Stomach smooth muscle (tissue), 2 donors: ENCODE data around the gene HMGXB3.

ENCODE experiments used
- H3K27ac ChIP-seq: one replicate; pipeline ENCODE4 v1.7.0; 2013; ENCODE audit warnings: mild to moderate bottlenecking, low read length, inconsistent platforms
- H3K27me3 ChIP-seq, 2 donors: one replicate each; pipeline ENCODE4 v1.7.0; 2013; ENCODE audit warnings: low read length in 2 of 2; ENCODE audit not compliant: insufficient read depth in 2 of 2, control insufficient read depth in 1 of 2
- H3K36me3 ChIP-seq, 2 donors: one replicate each; pipeline ENCODE4 v1.7.0; 2013; ENCODE audit warnings: low read length in 2 of 2; ENCODE audit not compliant: control insufficient read depth in 2 of 2, insufficient read depth in 2 of 2
- H3K4me1 ChIP-seq: one replicate; pipeline ENCODE4 v1.7.0; 2013; ENCODE audit warnings: low read length; ENCODE audit not compliant: control insufficient read depth, insufficient read depth
- H3K4me3 ChIP-seq, 2 donors: one replicate each; pipeline ENCODE4 v1.7.0; 2013; ENCODE audit warnings: low read length in 2 of 2
- H3K9ac ChIP-seq, 2 donors: one replicate each; pipeline ENCODE4 v1.7.0; 2013; ENCODE audit warnings: low read length in 2 of 2, mild to moderate bottlenecking in 1 of 2
- H3K9me3 ChIP-seq, 2 donors: one replicate each; pipeline ENCODE4 v1.7.0; 2013; ENCODE audit warnings: low read length in 2 of 2; ENCODE audit not compliant: control insufficient read depth in 2 of 2
- donor health status: healthy.
- donor health status: Pancreatic carcinoma.

The HMGXB3 gene

DNA sequence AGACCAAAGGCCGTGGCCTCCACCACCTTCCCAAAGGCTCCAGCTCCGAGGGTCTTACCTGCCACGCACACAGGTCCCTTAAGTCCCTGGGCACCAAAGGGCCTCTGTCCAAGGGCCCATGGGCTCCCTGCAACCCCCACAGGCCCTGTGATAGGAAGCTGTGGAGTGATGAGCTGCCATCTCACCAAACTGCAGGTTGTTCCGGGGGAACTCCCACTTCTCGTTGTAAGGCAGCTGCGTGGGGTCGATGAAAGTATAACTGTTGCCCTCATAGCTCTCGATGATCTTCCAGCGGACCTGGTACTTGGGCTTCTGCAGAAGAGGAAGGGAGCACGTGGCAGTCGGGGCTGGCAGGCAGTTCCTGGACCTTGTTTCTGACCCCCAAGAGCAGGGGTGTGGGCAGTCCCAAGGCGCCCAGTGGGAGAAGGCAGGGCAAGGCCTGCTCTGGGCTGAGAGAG, 61.0 kb downstream of the HMGXB3 start:
- Histone ChIP-seq H3K9ac (no peak overlapping the region), H3K27me3 (no peaks in the 10 kb centered on the region), H3K36me3 (no peaks in the 10 kb centered on the region), H3K9me3 (no peaks in the 10 kb centered on the region), H3K27ac (no peak overlapping the region), H3K4me1 (peaks cover 3% of the 10 kb centered on the region), H3K4me3 (no peak overlapping the region)

DNA sequence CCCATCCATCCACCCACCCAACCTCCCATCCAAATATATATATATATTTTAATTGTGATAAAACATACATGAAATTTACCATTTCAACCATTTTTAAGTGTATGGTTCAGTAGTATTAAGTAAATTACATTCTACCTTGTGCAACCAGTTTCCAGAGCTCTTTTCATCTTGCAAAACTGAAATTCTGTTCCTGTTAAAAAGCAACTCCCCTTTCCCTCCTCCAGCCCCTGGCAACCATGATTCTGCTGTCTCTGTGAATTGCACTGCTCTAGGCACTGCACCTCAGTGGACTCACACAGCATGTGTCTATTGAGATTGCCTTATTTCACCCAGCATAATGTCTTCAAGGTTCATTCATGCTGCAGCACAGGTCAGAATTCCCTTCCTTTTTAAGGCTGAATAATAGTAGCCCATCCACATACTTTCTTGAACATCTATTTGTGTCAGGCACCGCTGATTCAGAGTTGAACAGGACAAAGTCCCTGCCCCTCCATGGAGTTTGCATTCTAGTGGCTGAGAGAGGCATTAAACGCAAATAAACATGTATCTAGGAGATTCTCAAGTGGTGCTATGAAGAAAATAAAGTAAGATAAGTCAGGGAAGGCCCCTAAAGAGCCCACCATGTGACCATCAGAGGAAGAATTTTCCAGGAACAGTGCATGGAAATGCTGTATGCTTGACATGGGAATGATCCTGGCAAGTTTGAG, 61.8 kb downstream of the HMGXB3 start:
- Histone ChIP-seq H3K9ac (no peak overlapping the region), H3K9me3 (no peaks in the 10 kb centered on the region), H3K27ac (no peak overlapping the region), H3K4me1 (peaks cover 3% of the 10 kb centered on the region), H3K4me3 (no peak overlapping the region), H3K27me3 (no peaks in the 10 kb centered on the region), H3K36me3 (no peaks in the 10 kb centered on the region)

DNA sequence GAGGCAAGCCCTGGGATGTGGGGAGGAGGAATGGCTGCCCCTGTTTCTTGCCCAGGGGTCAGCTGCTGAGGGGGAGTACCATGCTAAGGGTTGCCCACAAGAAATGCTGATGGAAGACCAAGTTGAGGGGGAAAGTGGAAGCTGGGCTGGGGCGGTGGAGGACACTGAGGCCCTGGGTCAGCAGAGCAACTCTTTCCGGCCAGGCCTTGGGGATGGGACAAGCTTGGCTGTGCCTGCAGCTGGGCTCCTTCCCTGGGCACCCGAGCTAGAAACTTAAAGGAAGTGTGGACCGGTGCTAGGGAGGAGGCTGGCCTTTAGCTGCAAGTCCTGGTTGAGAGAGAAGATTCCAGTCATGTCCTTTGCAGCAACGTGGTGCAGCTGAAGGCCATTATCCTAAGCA, 63.1 kb downstream of the HMGXB3 start:
- H3K36me3 ChIP-seq: no peaks in the 10 kb centered on the region
- H3K9ac ChIP-seq: no peak overlapping the region
- H3K4me1 ChIP-seq: peaks cover 3% of the 10 kb centered on the region
- H3K27me3 ChIP-seq: peaks cover 0 to under 1% of the 10 kb centered on the region in 2 donors
- no peak overlapping the region for H3K4me3 ChIP-seq
- H3K27ac ChIP-seq: no peak overlapping the region
- no peaks in the 10 kb centered on the region for H3K9me3 ChIP-seq

DNA sequence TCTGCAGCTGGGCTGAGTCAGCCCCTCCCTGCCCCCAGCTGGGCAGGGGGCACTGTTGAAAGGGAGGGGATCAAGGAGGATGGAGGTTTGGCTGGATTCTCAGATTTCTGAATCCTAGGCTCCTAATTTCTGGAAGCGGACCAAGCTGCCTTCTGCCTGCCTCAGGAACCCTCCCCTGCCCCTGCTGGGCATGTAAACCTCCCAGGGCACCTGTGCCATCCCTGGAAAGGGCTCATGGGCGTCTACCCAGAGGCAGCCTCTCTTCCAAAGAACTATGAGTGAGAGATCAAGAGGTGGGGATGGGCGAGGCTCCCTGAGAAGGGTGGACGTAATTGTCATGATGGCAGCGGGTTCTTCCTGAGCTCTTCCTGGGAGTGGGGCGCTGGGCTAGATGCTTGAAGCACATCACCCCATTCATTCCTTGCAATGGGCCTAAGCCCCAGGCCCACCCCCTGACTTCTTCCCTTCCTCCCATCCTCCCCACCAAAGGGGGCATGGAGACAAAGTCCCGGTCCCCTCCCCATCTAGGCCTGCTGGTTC, 64.2 kb downstream of the HMGXB3 start:
- Histone ChIP-seq H3K9ac (no peak overlapping the region), H3K4me1 (peaks cover 3% of the 10 kb centered on the region), H3K9me3 (no peaks in the 10 kb centered on the region), H3K27ac (no peak overlapping the region), H3K4me3 (no peak overlapping the region), H3K27me3 (peaks cover 0 to 2% of the 10 kb centered on the region in 2 donors), H3K36me3 (no peaks in the 10 kb centered on the region)

DNA sequence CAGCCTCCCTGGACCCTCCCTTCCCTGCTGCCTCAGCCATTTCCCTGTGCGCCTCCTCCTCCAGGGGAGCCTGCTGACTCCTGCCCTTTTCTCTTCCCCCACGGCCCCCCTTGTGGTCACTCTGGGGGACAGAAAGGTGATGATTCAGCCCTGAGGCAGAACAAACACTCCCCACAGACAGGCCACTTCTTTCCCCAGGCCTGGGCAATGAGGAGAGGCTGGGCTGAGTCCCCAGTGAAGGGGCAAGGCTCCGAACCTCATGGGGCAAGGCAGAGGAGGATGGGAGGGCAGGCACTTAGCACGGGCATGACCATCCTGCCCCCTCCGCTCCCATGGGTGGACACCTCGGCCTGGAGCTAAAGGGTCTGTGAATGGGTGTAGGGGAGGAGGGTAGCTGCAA, 64.8 kb downstream of the HMGXB3 start:
- Histone ChIP-seq H3K27me3 (peaks cover 0 to 2% of the 10 kb centered on the region in 2 donors), H3K9ac (no peak overlapping the region), H3K9me3 (no peaks in the 10 kb centered on the region), H3K36me3 (no peaks in the 10 kb centered on the region), H3K4me3 (no peak overlapping the region), H3K4me1 (peaks cover 3% of the 10 kb centered on the region), H3K27ac (no peak overlapping the region)

DNA sequence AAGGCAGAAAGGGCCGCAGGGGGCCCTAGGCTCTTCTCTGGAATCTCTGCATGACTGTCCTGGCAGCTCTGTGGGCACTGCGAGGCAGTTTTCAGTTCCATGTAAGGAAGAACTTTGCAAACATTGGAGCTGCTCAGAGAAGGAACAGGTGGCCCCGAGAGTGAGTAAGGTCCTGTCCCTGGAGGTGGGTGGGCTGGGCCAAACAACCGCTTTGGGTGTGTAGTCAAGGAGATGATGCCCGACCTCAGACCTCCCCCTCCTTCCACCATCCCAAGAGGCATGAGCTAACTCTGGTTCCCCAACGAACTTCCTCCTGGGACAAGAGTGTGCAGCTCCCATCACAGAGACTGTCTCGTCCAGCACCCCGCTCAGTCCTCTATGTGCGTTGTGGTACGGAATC, 65.3 kb downstream of the HMGXB3 start:
- Histone ChIP-seq H3K9ac (no peak overlapping the region), H3K27me3 (peaks cover 0 to 2% of the 10 kb centered on the region in 2 donors), H3K27ac (no peak overlapping the region), H3K36me3 (no peaks in the 10 kb centered on the region), H3K9me3 (no peaks in the 10 kb centered on the region), H3K4me1 (peaks cover 3% of the 10 kb centered on the region), H3K4me3 (no peak overlapping the region)

DNA sequence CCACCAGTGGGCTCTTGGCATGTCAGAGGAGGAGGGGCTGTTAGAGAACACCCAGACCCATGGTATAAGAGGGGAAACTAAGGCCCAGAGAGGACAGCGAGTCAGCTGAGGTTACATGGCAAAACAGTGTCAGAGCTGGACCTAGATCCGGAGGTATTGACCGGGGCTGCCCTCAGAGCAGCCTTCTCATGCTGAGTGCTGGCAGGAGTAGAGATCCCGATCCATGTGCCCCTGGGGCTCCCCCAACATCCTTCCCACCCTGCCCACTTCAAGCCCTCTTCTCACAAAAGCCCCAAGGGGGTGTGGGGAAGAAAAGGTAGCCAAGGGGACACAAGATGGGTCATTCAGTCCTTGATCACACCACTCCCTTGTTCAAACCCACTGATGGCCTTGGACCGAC, 65.9 kb downstream of the HMGXB3 start:
- Histone ChIP-seq H3K4me3 (no peak overlapping the region), H3K4me1 (peaks cover 3% of the 10 kb centered on the region), H3K27ac (no peak overlapping the region), H3K27me3 (peaks cover 0 to 2% of the 10 kb centered on the region in 2 donors), H3K9me3 (no peaks in the 10 kb centered on the region), H3K9ac (no peak overlapping the region), H3K36me3 (no peaks in the 10 kb centered on the region)

DNA sequence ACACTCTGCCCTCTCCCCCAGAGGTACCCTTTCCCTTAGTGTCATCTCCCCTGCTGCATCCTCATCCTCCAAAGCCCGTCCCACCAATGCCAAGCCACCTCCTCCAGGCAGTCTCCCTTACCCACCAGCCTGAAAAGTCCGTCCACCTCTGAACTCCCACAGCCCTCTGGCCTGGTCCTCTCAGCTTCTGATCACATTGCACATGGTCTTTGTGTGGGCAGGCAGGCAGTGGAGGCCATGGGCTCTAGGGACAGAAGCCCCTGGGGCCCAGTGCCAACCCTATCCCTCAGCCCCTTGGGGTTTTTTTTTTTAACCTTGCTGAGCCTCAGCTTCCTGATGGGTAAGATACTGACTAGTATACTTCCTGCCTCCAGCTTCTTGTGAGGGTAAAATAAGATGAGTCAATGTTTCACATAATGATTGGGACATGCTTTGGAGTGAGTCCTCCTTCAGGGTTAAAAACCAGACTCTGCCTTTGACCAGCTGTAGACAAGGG, 66.4 kb downstream of the HMGXB3 start:
- Histone ChIP-seq H3K4me1 (peaks cover 3% of the 10 kb centered on the region), H3K4me3 (no peak overlapping the region), H3K27ac (no peak overlapping the region), H3K9ac (no peak overlapping the region), H3K36me3 (no peaks in the 10 kb centered on the region), H3K27me3 (peaks cover 0 to 2% of the 10 kb centered on the region in 2 donors), H3K9me3 (no peaks in the 10 kb centered on the region)

DNA sequence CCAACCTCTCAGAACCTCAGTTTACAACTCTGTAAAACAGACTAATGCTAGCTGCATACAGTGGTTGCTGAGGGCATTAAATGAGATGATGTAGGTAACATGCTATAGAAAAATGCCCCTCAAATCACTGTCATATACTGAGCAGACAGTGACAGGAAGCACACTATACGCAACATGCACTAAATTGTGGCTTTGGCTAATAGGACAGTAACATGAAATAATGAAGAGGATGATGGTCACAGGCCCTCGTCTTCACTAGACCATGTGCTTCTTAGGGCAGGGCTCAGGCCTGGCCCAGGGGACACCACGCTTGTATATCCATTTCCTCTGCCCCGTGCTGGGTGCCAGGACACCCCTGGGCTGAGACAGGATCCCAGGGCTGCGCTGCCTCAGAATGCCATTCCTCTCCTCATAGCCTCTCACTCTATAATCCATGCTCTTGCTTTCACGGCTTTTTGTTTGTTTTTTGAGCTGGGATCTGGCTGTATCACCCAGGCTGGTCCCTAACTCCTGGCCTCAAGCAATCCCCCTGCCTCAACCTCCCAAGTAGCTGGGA, 66.9 kb downstream of the HMGXB3 start:
- H3K4me3 ChIP-seq: no peak overlapping the region
- H3K9me3 ChIP-seq: no peaks in the 10 kb centered on the region
- H3K27me3 ChIP-seq: peaks cover 0 to 2% of the 10 kb centered on the region in 2 donors
- no peaks in the 10 kb centered on the region for H3K36me3 ChIP-seq
- no peak overlapping the region for H3K9ac ChIP-seq
- H3K4me1 ChIP-seq: peaks cover 3% of the 10 kb centered on the region
- H3K27ac ChIP-seq: no peak overlapping the region

DNA sequence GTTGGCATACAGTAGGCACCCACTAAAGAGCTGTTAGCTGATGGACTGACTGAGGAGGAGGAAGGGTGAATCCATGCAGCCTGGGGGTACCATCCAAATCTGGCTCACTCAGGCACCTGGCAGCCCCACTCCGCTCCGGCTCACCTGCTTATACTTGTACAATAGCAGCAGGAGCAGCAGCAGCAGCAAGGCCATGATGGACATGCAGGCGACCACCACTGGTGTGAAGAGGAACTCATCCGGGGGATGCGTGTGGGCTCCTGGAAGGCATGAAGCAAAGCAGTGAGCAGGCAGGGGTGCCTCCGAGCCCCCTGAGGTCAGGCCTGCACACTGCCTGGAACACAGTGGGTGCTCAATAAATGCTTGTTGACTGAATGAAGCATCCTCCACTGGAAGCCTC, 67.5 kb downstream of the HMGXB3 start:
- H3K27ac ChIP-seq: no peak overlapping the region
- H3K4me1 ChIP-seq: peaks cover 3% of the 10 kb centered on the region
- H3K27me3 ChIP-seq: peaks cover 0 to 2% of the 10 kb centered on the region in 2 donors

DNA sequence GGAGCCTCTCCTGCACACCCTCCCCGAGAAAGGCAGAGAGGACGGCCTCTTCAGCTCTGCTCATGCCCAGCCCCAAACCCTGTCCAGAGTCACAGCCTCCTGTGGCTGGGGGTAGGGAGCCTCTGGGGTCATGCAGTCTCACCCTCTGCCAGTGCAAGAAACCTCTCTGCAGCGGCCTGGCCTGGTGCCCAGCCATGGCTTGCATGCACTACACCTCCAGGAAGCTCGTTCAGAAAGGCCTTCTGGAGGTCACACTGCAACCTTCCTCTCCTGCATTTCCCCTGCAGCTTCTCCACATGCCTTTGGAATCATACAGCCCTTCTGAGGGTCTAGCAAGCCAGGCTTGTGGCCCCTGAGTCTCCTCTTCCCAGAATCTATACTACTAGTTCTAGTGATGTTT, 67.9 kb downstream of the HMGXB3 start:
- Histone ChIP-seq H3K27ac (no peak overlapping the region), H3K9ac (no peak overlapping the region), H3K27me3 (peaks cover 0 to 2% of the 10 kb centered on the region in 2 donors), H3K36me3 (no peaks in the 10 kb centered on the region), H3K4me3 (no peak overlapping the region), H3K9me3 (peaks cover 0 to 3% of the 10 kb centered on the region in 2 donors), H3K4me1 (peaks cover 3% of the 10 kb centered on the region)

More for the DNA sequence above, 67.5 kb downstream of the HMGXB3 start:
- Histone ChIP-seq H3K9me3 (peaks cover 0 to under 1% of the 10 kb centered on the region in 2 donors), H3K9ac (no peak overlapping the region), H3K4me3 (no peak overlapping the region), H3K36me3 (no peaks in the 10 kb centered on the region)
